ENCODE results near the gene PAF1.
A peak's percentile ranks its signal among the peaks of the same experiment; 100 is the strongest.

Gene PAF1

GRCh38 chr19:39417463-39418181, 26.7 kb upstream of the PAF1 start:
- no peak for DNase-seq (ENCODE audit: low read depth in 2 of 2, low spot score in 1 of 2)

GRCh38 chr19:39416152-39417120, 25.5 kb upstream of the PAF1 start:
- no peak for DNase-seq (ENCODE audit: low read depth in 2 of 2, low spot score in 1 of 2)

GRCh38 chr19:39415111-39416046, 24.5 kb upstream of the PAF1 start:
- DNase-seq (ENCODE audit: low read depth in 2 of 2, low spot score in 1 of 2) = no peak

GRCh38 chr19:39413911-39414608, 23.2 kb upstream of the PAF1 start:
- no peak for DNase-seq (ENCODE audit: low read depth in 2 of 2, low spot score in 1 of 2)

GRCh38 chr19:39413272-39413910, 22.5 kb upstream of the PAF1 start:
- no peak for DNase-seq (ENCODE audit: low read depth in 2 of 2, low spot score in 1 of 2)

- DNase-seq (ENCODE audit: low read depth in 2 of 2, low spot score in 1 of 2) = no peak
Measured at GRCh38 chr19:39412867-39413271, 22.0 kb upstream of the PAF1 start.

GRCh38 chr19:39412100-39412866, 21.4 kb upstream of the PAF1 start, which contains the start of gene PLEKHG2:
Gene PLEKHG2 (plus strand): TSS chr19:39412669. CDS start chr19:39414087, 1,418 bp downstream.
- DNase-seq (ENCODE audit: low read depth in 2 of 2, low spot score in 1 of 2) = peak; percentile 89 to 97

GRCh38 chr19:39411832-39412099, 20.9 kb upstream of the PAF1 start:
- DNase-seq (ENCODE audit: low read depth in 2 of 2, low spot score in 1 of 2) = peak; percentile 84 to 88

GRCh38 chr19:39411081-39411831, 20.4 kb upstream of the PAF1 start:
- no peak for DNase-seq (ENCODE audit: low read depth in 2 of 2, low spot score in 1 of 2)

GRCh38 chr19:39410831-39411080, 19.9 kb upstream of the PAF1 start:
- no peak for DNase-seq (ENCODE audit: low read depth in 2 of 2, low spot score in 1 of 2)

GRCh38 chr19:39410017-39410830, 19.3 kb upstream of the PAF1 start:
- DNase-seq (ENCODE audit: low read depth in 2 of 2, low spot score in 1 of 2) = peak in 1 of 2 donors; percentile 52

- peak; percentile 64 to 67 for DNase-seq (ENCODE audit: low read depth in 2 of 2, low spot score in 1 of 2)
Measured at GRCh38 chr19:39409208-39410016, 18.5 kb upstream of the PAF1 start.

- no peak for DNase-seq (ENCODE audit: low read depth in 2 of 2, low spot score in 1 of 2)
Measured at GRCh38 chr19:39408392-39409207, 17.7 kb upstream of the PAF1 start.

- DNase-seq (ENCODE audit: low read depth in 2 of 2, low spot score in 1 of 2) = peak in 1 of 2 donors; percentile 44
Measured at GRCh38 chr19:39407660-39408391, 16.9 kb upstream of the PAF1 start.

- DNase-seq (ENCODE audit: low read depth in 2 of 2, low spot score in 1 of 2) = no peak
Measured at GRCh38 chr19:39407410-39407659, 16.4 kb upstream of the PAF1 start.

Data from stimulated activated CD8-positive, alpha-beta memory T cell treated with anti-CD3 and anti-CD28 coated beads, Interleukin-4, amount 100 ng/mL, for 4 hours (primary cell).